ENCODE data around the gene CCDC157.
"Not testable (repeated sequence)": the region's sequence is repeated elsewhere in the genome, so short reads cannot be mapped to it uniquely, and the experiment has no call there.

The CCDC157 gene

GRCh38 chr22:30338341-30338740 lies 18.5 kb upstream of the CCDC157 start:
- H3K27me3 ChIP-seq (ENCODE audit: control insufficient read depth in 1 of 2, insufficient read depth in 2 of 2, low read length in 2 of 2); H3K27ac ChIP-seq (ENCODE audit: low read length); H3K4me3 ChIP-seq (ENCODE audit: low read length in 2 of 2); H3K9ac ChIP-seq (ENCODE audit: low read length in 2 of 2); H3K9me3 ChIP-seq (ENCODE audit: control insufficient read depth in 2 of 2, low read length in 2 of 2); H3K4me1 ChIP-seq (ENCODE audit: control insufficient read depth, insufficient read depth, low read length): not testable (repeated sequence)
- peaks cover 86 to 93% of the 10 kb centered on the region in 2 donors for H3K36me3 ChIP-seq (ENCODE audit: control insufficient read depth in 2 of 2, insufficient read depth in 2 of 2, low read length in 2 of 2)

- H3K36me3 ChIP-seq (ENCODE audit: control insufficient read depth in 2 of 2, insufficient read depth in 2 of 2, low read length in 2 of 2) = peaks cover 88 to 92% of the 10 kb centered on the region in 2 donors
- H3K4me3 ChIP-seq (ENCODE audit: low read length in 2 of 2) = no peak overlapping the region
- H3K27me3 ChIP-seq (ENCODE audit: control insufficient read depth in 1 of 2, insufficient read depth in 2 of 2, low read length in 2 of 2) = no peaks in the 10 kb centered on the region
- H3K27ac ChIP-seq (ENCODE audit: low read length) = no peak overlapping the region
- H3K9me3 ChIP-seq (ENCODE audit: control insufficient read depth in 2 of 2, low read length in 2 of 2) = no peaks in the 10 kb centered on the region
- no peak overlapping the region for H3K9ac ChIP-seq (ENCODE audit: low read length in 2 of 2)
- H3K4me1 ChIP-seq (ENCODE audit: control insufficient read depth, insufficient read depth, low read length) = peaks cover 6% of the 10 kb centered on the region
Observed at GRCh38 chr22:30338802-30339201, 18.0 kb upstream of the CCDC157 start.

- Histone ChIP-seq H3K27me3 (ENCODE audit: control insufficient read depth in 1 of 2, insufficient read depth in 2 of 2, low read length in 2 of 2) (no peaks in the 10 kb centered on the region), H3K9ac (ENCODE audit: low read length in 2 of 2) (no peak overlapping the region), H3K4me3 (ENCODE audit: low read length in 2 of 2) (no peak overlapping the region), H3K36me3 (ENCODE audit: control insufficient read depth in 2 of 2, insufficient read depth in 2 of 2, low read length in 2 of 2) (peaks cover 91 to 93% of the 10 kb centered on the region in 2 donors), H3K27ac (ENCODE audit: low read length) (no peak overlapping the region), H3K4me1 (ENCODE audit: control insufficient read depth, insufficient read depth, low read length) (peaks cover 6% of the 10 kb centered on the region), H3K9me3 (ENCODE audit: control insufficient read depth in 2 of 2, low read length in 2 of 2) (no peaks in the 10 kb centered on the region)
Observed at GRCh38 chr22:30340911-30341685, 15.7 kb upstream of the CCDC157 start.

GRCh38 chr22:30344447-30345200 lies 12.2 kb upstream of the CCDC157 start:
- Histone ChIP-seq H3K9me3 (ENCODE audit: control insufficient read depth in 2 of 2, low read length in 2 of 2) (no peaks in the 10 kb centered on the region), H3K4me1 (ENCODE audit: control insufficient read depth, insufficient read depth, low read length) (peaks cover 8% of the 10 kb centered on the region), H3K4me3 (ENCODE audit: low read length in 2 of 2) (no peak overlapping the region), H3K27me3 (ENCODE audit: control insufficient read depth in 1 of 2, insufficient read depth in 2 of 2, low read length in 2 of 2) (no peaks in the 10 kb centered on the region), H3K9ac (ENCODE audit: low read length in 2 of 2) (no peak overlapping the region), H3K27ac (ENCODE audit: low read length) (no peak overlapping the region), H3K36me3 (ENCODE audit: control insufficient read depth in 2 of 2, insufficient read depth in 2 of 2, low read length in 2 of 2) (peaks cover 73 to 82% of the 10 kb centered on the region in 2 donors)

- Histone ChIP-seq H3K4me1 (ENCODE audit: control insufficient read depth, insufficient read depth, low read length) (peaks cover 6% of the 10 kb centered on the region), H3K27me3 (ENCODE audit: control insufficient read depth in 1 of 2, insufficient read depth in 2 of 2, low read length in 2 of 2) (no peaks in the 10 kb centered on the region), H3K27ac (ENCODE audit: low read length) (no peak overlapping the region), H3K4me3 (ENCODE audit: low read length in 2 of 2) (no peak overlapping the region), H3K36me3 (ENCODE audit: control insufficient read depth in 2 of 2, insufficient read depth in 2 of 2, low read length in 2 of 2) (peaks cover 64 to 73% of the 10 kb centered on the region in 2 donors), H3K9ac (ENCODE audit: low read length in 2 of 2) (no peak overlapping the region), H3K9me3 (ENCODE audit: control insufficient read depth in 2 of 2, low read length in 2 of 2) (no peaks in the 10 kb centered on the region)
Observed at GRCh38 chr22:30347255-30347892, 9.4 kb upstream of the CCDC157 start.

GRCh38 chr22:30348404-30348803 lies 8.4 kb upstream of the CCDC157 start:
- Histone ChIP-seq H3K9ac (ENCODE audit: low read length in 2 of 2) (no peak overlapping the region), H3K9me3 (ENCODE audit: control insufficient read depth in 2 of 2, low read length in 2 of 2) (no peaks in the 10 kb centered on the region), H3K4me3 (ENCODE audit: low read length in 2 of 2) (no peak overlapping the region), H3K27ac (ENCODE audit: low read length) (no peak overlapping the region), H3K27me3 (ENCODE audit: control insufficient read depth in 1 of 2, insufficient read depth in 2 of 2, low read length in 2 of 2) (no peaks in the 10 kb centered on the region), H3K36me3 (ENCODE audit: control insufficient read depth in 2 of 2, insufficient read depth in 2 of 2, low read length in 2 of 2) (peaks cover 59 to 70% of the 10 kb centered on the region in 2 donors), H3K4me1 (ENCODE audit: control insufficient read depth, insufficient read depth, low read length) (peaks cover 6% of the 10 kb centered on the region)

- H3K4me3 ChIP-seq (ENCODE audit: low read length in 2 of 2) = no peak overlapping the region
- no peaks in the 10 kb centered on the region for H3K27me3 ChIP-seq (ENCODE audit: control insufficient read depth in 1 of 2, insufficient read depth in 2 of 2, low read length in 2 of 2)
- H3K36me3 ChIP-seq (ENCODE audit: control insufficient read depth in 2 of 2, insufficient read depth in 2 of 2, low read length in 2 of 2) = peaks cover 56 to 67% of the 10 kb centered on the region in 2 donors
- no peak overlapping the region for H3K9ac ChIP-seq (ENCODE audit: low read length in 2 of 2)
- no peaks in the 10 kb centered on the region for H3K9me3 ChIP-seq (ENCODE audit: control insufficient read depth in 2 of 2, low read length in 2 of 2)
- H3K27ac ChIP-seq (ENCODE audit: low read length) = no peak overlapping the region
- peaks cover 8% of the 10 kb centered on the region for H3K4me1 ChIP-seq (ENCODE audit: control insufficient read depth, insufficient read depth, low read length)
Observed at GRCh38 chr22:30348809-30349208, 8.0 kb upstream of the CCDC157 start.

GRCh38 chr22:30351226-30351625 lies 5.6 kb upstream of the CCDC157 start:
- H3K9me3 ChIP-seq (ENCODE audit: control insufficient read depth in 2 of 2, low read length in 2 of 2) = no peaks in the 10 kb centered on the region
- H3K27me3 ChIP-seq (ENCODE audit: control insufficient read depth in 1 of 2, insufficient read depth in 2 of 2, low read length in 2 of 2) = no peaks in the 10 kb centered on the region
- peaks cover 32% of the 10 kb centered on the region for H3K4me1 ChIP-seq (ENCODE audit: control insufficient read depth, insufficient read depth, low read length)
- peaks cover 31 to 47% of the 10 kb centered on the region in 2 donors for H3K36me3 ChIP-seq (ENCODE audit: control insufficient read depth in 2 of 2, insufficient read depth in 2 of 2, low read length in 2 of 2)
- no peak overlapping the region for H3K27ac ChIP-seq (ENCODE audit: low read length)
- no peak overlapping the region for H3K9ac ChIP-seq (ENCODE audit: low read length in 2 of 2)
- H3K4me3 ChIP-seq (ENCODE audit: low read length in 2 of 2) = no peak overlapping the region

GRCh38 chr22:30354644-30355043 lies 2.2 kb upstream of the CCDC157 start:
- H3K27ac ChIP-seq (ENCODE audit: low read length) = no peak overlapping the region
- H3K9me3 ChIP-seq (ENCODE audit: control insufficient read depth in 2 of 2, low read length in 2 of 2) = no peaks in the 10 kb centered on the region
- H3K27me3 ChIP-seq (ENCODE audit: control insufficient read depth in 1 of 2, insufficient read depth in 2 of 2, low read length in 2 of 2) = no peaks in the 10 kb centered on the region
- H3K4me3 ChIP-seq (ENCODE audit: low read length in 2 of 2) = peak overlapping the region in 1 of 2 donors; percentile 22
- peaks cover 34% of the 10 kb centered on the region for H3K4me1 ChIP-seq (ENCODE audit: control insufficient read depth, insufficient read depth, low read length)
- H3K9ac ChIP-seq (ENCODE audit: low read length in 2 of 2) = no peak overlapping the region
- peaks cover 20 to 28% of the 10 kb centered on the region in 2 donors for H3K36me3 ChIP-seq (ENCODE audit: control insufficient read depth in 2 of 2, insufficient read depth in 2 of 2, low read length in 2 of 2)

- H3K4me1 ChIP-seq (ENCODE audit: control insufficient read depth, insufficient read depth, low read length) = peaks cover 30% of the 10 kb centered on the region
Observed at GRCh38 chr22:30357236-30357570, 396 bp downstream of the CCDC157 start.

More at GRCh38 chr22:30357236-30357570, 396 bp downstream of the CCDC157 start:
- peak overlapping the region; percentile 94 to 99 for H3K4me3 ChIP-seq (ENCODE audit: low read length in 2 of 2)
- peak overlapping the region; percentile 98 for H3K27ac ChIP-seq (ENCODE audit: low read length)
- H3K9me3 ChIP-seq (ENCODE audit: control insufficient read depth in 2 of 2, low read length in 2 of 2) = no peaks in the 10 kb centered on the region
- H3K27me3 ChIP-seq (ENCODE audit: control insufficient read depth in 1 of 2, insufficient read depth in 2 of 2, low read length in 2 of 2) = no peaks in the 10 kb centered on the region
- peaks cover 7 to 14% of the 10 kb centered on the region in 2 donors for H3K36me3 ChIP-seq (ENCODE audit: control insufficient read depth in 2 of 2, insufficient read depth in 2 of 2, low read length in 2 of 2)
- H3K9ac ChIP-seq (ENCODE audit: low read length in 2 of 2) = peak overlapping the region; percentile 93 to 96

Data from stomach smooth muscle (tissue), 2 donors.